Glomerular visceral epithelial cell (primary cell): ENCODE results near the gene YY2.
"Not testable (repeated sequence)": the region's sequence is repeated elsewhere in the genome, so short reads cannot be mapped to it uniquely, and the experiment has no call there.

ENCODE experiments used
- DNase-seq: peaks from one replicate; pipeline ENCODE4 v3.0.0-alpha.2; 2016; ENCODE audit errors: extremely low spot score

Gene YY2

DNA sequence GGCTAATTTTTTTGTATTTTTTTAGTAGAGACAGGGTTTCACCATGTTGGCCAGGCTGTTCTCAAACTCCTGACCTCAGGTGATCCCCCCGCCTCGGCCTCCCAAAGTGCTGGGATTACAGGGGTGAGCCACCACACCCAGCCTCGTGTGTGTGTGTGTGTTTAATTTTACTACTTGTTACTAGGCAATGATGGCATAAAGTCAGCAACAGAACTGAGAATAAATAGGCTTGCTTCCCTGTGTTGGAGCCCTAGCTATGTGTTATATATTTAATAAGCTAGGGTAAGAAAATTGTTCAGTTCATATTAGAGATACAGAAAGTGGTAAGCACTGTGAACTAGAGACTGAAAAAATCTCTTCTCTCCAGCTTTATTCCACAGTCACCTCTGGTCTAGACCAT is 18.4 kb downstream of the YY2 start:
- DNase-seq = not testable (repeated sequence)

DNA sequence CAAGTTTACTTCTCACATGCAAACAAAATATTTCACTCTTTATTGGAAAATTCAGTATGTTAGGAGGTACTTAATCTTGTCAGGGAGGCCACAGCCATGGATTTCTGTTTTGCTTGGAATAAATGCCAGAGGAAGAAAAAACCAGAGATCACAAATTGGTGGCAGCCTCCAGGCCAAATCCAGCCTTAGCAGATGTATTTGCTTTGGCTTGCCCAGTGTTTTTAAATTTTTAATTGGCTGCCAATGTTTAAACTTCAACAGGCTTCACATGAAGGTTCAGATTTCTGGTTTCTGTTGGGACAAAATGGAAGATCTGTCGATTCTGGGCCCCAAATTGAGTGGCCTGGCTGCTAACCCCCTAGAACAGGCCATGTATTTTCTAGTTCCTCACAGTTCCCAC is 19.2 kb downstream of the YY2 start:
- DNase-seq = no peak

- no peak for DNase-seq
These were observed 26.2 kb downstream of the YY2 start for GRCh38 chrX:21881881-21882574.

- DNase-seq = no peak
These were observed 27.5 kb downstream of the YY2 start for GRCh38 chrX:21883258-21883657.

GRCh38 chrX:21885568-21885967 is 29.8 kb downstream of the YY2 start:
- DNase-seq = no peak

- no peak for DNase-seq
These were observed 49.5 kb downstream of the YY2 start for GRCh38 chrX:21905313-21905712.

- no peak for DNase-seq
These were observed 50.2 kb downstream of the YY2 start for GRCh38 chrX:21905953-21906352.

DNA sequence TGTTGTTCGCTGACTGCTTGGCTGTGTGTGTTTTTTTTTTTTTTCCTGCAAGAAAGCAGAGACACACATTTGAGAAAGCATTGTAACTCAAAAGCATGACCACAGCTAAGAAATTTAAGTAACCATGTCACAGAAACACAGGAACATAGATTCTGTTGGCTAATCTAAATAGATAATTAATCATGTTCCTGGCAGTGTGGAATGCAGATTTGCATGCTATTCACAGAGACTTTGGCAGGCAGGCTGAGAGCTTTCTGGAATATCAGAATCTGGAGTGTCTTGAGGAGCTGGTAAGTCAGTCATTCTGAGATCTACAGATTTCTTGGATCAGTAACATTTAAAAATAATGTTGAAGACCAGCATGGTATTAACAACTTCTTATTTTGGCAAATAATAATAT is 51.5 kb downstream of the YY2 start:
- DNase-seq = no peak
